T-helper 1 cell treated with Interleukin-12 subunit alpha and Interleukin-12 subunit beta and Interleukin-4 antibody, amounts not matched to agents 30 μg/mL and 1 μg/mL, for 36 hours (primary cell): Measurements from ENCODE around the gene BTBD18.
A peak's percentile ranks its signal among the peaks of the same experiment; 100 is the strongest.

Source experiments
- H3K27ac Mint-ChIP-seq: one replicate; pipeline ENCODE4 v1.8.0; 2021; ENCODE audit warnings: mild to moderate bottlenecking, mixed read lengths
- H3K27me3 Mint-ChIP-seq: one replicate; pipeline ENCODE4 v1.8.0; 2021; ENCODE audit warnings: low read depth, mixed read lengths
- H3K36me3 Mint-ChIP-seq: one replicate; pipeline ENCODE4 v1.8.0; 2021; ENCODE audit warnings: low read depth, mixed read lengths
- H3K4me1 Mint-ChIP-seq: one replicate; pipeline ENCODE4 v1.8.0; 2021; ENCODE audit warnings: low read depth, mixed read lengths
- H3K4me3 Mint-ChIP-seq: one replicate; pipeline ENCODE4 v1.8.0; 2021; ENCODE audit warnings: mild to moderate bottlenecking, moderate library complexity, mixed read lengths
- H3K9me3 Mint-ChIP-seq: one replicate; pipeline ENCODE4 v1.8.0; 2021; ENCODE audit warnings: mixed read lengths

BTBD18 gene, protein sequence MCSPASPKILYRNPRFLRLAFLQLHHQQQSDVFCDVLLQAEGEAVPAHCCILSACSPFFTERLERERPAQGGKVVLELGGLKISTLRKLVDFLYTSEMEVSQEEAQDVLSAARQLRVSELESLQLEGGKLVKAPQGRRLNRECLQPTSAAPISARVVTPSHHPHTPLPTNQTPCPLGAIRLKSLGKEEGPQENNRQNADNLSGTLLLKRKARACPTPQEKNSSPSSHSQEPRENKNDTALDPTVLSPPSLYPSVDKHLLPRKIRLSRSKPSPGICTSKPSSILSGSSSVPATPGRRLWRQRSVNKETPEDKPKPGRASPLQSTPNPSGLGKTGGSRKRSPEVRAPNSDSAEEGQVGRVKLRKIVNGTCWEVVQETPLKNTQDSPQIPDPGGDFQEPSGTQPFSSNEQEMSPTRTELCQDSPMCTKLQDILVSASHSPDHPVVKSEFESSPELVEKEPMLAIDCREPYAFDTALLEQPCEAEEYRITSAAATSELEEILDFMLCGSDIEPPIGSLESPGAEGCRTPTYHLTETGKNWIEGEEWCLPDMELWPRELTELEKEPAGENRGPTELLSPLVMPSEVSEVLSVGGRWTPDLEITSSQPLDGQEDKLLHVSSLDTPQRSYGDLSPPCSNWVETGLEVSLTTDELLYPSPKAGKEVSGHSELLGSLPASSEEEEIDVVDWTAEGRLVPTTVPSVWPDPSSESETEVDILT

GRCh38 chr11:57751676-57752253 lies at the start of gene BTBD18:
Gene BTBD18, minus strand, starts transcription at chr11:57751819. Its CDS starts 631 bp downstream, at chr11:57751188.
- H3K27ac Mint-ChIP-seq, result peak within 1 kb of the TSS; percentile 24
- H3K27me3 Mint-ChIP-seq, result no peaks in the 10 kb centered on the region
- H3K4me1 Mint-ChIP-seq, result peaks cover 16% of the 10 kb centered on the region

DNA sequence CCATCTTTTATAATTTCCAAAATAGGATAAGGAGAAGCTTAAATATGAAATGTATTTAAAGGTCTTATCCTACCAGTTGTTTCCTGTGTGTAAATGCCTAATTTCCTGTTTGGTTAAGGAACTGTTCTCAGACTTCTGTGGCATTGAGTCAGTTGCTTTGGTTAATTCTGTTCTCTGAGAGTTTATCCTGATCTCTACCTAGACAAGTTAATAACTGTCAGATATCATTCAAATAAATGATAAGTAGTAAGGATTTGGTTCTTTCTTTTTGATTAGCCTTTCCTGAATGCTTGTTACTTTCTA lies 49.5 kb upstream of the BTBD18 start:
- Mint-ChIP-seq H3K4me3 (no peak overlapping the region), H3K4me1 (peaks cover 24% of the 10 kb centered on the region), H3K9me3 (no peaks in the 10 kb centered on the region), H3K36me3 (peaks cover 26% of the 10 kb centered on the region), H3K27me3 (no peaks in the 10 kb centered on the region), H3K27ac (no peak overlapping the region)

More at GRCh38 chr11:57751676-57752253, at the start of gene BTBD18:
- Mint-ChIP-seq H3K9me3 (no peaks in the 10 kb centered on the region), H3K36me3 (peaks cover 6% of the 10 kb centered on the region), H3K4me3 (no peak within 1 kb of the TSS)

DNA sequence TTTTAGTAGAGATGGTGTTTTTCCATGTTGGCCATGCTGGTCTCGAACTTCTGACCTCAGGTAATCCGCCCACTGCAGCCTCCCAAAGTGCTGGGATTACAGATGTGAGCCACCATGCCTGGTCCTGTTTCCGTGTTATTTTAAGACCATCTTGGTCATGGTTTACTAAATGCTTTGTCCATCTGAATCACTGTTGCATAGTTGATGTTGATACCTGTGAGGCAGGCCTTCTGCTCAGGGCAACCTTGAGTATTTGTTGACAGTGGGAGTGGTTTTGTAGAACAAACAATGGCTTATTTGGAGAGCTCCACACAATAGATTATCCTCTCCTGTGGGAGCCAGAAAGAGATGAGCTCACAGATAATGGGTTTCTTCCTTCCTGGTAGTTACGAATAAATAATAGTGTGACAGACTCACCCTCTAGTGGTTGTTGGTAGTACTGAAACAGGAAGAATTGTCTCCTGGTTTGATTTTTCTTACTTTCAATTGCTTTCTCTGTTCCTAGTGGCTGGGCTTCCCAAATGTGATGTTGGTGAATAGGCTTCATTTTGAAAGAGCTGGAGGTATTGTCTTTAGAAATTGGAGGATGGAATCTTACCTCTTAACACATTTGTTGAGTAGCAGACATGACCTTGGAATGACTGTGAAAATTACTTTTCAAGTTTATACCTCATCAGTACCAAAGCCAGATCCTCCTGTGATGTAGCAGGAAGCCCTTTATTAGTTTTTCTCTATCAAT lies 49.0 kb upstream of the BTBD18 start:
- Mint-ChIP-seq H3K4me1 (peaks cover 27% of the 10 kb centered on the region), H3K27me3 (no peaks in the 10 kb centered on the region), H3K9me3 (no peaks in the 10 kb centered on the region), H3K36me3 (peaks cover 28% of the 10 kb centered on the region), H3K4me3 (peak overlapping the region; percentile 19), H3K27ac (peak overlapping the region; percentile 5)

DNA sequence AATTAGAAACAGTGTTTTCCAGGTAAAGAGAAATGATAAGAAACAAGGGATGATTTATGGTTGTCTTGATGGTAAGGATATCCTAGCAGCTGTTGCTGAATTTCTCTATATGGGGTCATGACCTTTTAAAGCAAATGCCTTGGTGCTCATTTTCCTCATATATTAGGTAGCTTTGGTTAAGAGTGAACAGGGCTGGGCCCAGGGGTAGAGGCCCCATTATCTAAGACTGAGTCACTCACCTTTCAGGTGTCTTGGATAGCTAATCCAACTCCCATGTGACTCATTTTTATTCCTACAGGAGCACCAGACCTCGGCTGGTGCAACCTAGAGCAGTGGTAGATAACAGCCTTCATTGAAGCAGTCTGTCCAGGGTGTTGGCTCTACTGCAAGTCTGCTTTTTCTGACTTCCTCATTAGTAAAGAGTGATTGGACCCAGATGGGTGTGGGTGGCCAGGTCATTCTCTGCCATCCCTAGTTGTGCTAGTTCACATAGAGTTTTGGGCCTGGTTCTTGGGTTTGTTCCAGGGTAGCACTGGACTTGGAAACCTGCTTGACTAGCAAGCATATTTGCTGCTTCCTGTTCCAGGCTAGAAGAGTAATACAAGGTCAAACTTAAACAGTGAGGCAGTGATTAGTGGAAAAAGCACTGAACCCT lies 47.4 kb upstream of the BTBD18 start:
- Mint-ChIP-seq H3K4me3 (no peak overlapping the region), H3K4me1 (peaks cover 34% of the 10 kb centered on the region), H3K27me3 (no peaks in the 10 kb centered on the region), H3K36me3 (peaks cover 25% of the 10 kb centered on the region), H3K9me3 (no peaks in the 10 kb centered on the region), H3K27ac (peak overlapping the region; percentile 75)

DNA sequence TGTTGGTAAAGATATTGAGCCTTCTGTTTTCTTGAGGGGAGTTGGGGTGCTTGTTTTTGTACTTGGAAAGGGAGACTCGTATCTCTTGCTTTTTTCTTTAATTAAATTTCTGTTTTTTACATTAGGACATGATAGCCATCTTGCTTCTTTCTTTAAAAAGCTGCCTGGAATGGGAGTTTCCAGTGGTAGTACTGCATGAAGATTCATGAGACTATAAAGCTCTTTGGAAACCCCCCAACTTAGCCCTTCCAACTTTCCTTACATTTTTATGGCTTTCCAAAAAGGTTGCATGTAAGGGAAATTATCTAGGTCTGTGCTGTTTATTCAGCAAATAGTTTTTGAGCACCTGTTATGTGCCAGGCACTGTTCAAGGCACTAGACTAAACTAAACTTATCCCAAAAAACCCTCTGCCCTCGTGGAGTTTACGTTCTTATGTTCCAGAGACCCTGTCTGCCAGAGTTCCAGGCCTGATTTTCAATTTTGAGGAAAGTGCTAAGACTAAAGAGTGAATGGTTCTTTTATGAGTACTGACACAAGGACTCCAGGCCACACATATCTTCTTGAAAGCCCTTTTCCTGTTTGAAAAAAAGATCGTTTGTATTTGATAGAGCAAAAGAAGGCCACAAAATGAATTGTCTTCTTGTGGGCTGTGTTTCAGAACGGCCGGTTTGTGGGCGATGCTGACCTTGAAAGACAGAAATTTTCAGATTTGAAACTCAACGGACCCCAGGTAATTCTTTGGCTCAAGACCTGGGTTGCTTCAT lies 41.9 kb upstream of the BTBD18 start:
- H3K27ac Mint-ChIP-seq, result peak overlapping the region; percentile 78
- H3K36me3 Mint-ChIP-seq, result peaks cover 22% of the 10 kb centered on the region
- H3K4me1 Mint-ChIP-seq, result peaks cover 43% of the 10 kb centered on the region
- no peaks in the 10 kb centered on the region for H3K27me3 Mint-ChIP-seq
- peak overlapping the region; percentile 58 for H3K4me3 Mint-ChIP-seq
- H3K9me3 Mint-ChIP-seq, result no peaks in the 10 kb centered on the region

GRCh38 chr11:57792870-57793269 lies 41.3 kb upstream of the BTBD18 start:
- Mint-ChIP-seq H3K36me3 (peaks cover 20% of the 10 kb centered on the region), H3K4me3 (peak overlapping the region; percentile 58), H3K27me3 (no peaks in the 10 kb centered on the region), H3K4me1 (peaks cover 45% of the 10 kb centered on the region), H3K9me3 (no peaks in the 10 kb centered on the region), H3K27ac (peak overlapping the region; percentile 78)

GRCh38 chr11:57792060-57792541 lies 40.5 kb upstream of the BTBD18 start:
- Mint-ChIP-seq H3K27me3 (no peaks in the 10 kb centered on the region), H3K36me3 (peaks cover 18% of the 10 kb centered on the region), H3K4me1 (peaks cover 48% of the 10 kb centered on the region), H3K4me3 (peak overlapping the region; percentile 64), H3K27ac (peak overlapping the region; percentile 91), H3K9me3 (no peaks in the 10 kb centered on the region)

DNA sequence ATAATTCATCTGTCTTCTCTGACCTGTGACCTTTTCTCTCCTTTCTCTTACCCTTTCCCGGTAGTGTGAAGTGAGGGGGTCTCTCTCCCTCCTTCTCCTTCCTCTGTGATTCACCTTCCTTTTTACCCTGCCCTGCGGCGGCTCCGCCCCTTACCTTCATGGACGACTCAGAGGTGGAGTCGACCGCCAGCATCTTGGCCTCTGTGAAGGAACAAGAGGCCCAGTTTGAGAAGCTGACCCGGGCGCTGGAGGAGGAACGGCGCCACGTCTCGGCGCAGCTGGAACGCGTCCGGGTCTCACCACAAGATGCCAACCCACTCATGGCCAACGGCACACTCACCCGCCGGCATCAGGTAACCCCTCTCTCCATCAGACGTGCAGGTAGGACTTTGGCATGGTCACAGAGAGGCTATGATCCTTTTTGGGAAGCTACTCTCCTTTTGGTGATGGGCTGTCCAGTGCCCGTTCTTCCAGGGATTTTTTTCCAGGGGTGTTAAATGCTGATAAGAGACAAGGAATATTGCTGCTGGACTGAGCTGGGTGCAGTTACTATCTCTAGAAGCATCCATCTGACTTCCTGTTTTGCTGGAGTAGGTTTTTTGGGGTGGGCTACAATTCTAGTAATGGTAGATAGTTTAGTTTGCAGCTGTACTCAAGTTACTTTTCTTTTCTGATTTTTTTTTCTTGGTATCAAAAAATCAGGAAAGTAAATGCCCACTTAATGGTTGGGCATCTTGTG lies 39.9 kb upstream of the BTBD18 start:
- Mint-ChIP-seq H3K36me3 (peaks cover 15% of the 10 kb centered on the region), H3K4me3 (peak overlapping the region; percentile 64), H3K9me3 (no peaks in the 10 kb centered on the region), H3K4me1 (peaks cover 48% of the 10 kb centered on the region), H3K27ac (peak overlapping the region; percentile 91), H3K27me3 (no peaks in the 10 kb centered on the region)

DNA sequence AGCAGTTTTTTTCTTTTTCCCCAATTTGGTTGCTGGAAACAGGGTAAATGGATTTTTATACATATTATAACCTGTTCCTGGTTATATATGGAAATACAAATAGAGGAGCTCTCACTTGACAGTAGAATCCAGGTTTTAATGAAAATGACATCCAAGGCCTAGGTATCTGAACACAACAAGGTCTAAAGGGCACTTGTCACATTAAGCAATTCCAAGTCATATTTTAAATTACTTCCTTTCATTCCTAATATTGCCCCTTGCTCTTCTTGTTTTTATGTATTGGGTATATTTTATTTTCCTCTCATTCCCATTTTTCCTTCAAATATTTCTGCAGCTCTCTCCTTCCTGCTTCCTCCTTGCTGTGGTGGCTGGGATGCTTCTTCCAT lies 37.1 kb upstream of the BTBD18 start:
- Mint-ChIP-seq H3K27me3 (no peaks in the 10 kb centered on the region), H3K36me3 (peaks cover 7% of the 10 kb centered on the region), H3K4me3 (no peak overlapping the region), H3K27ac (no peak overlapping the region), H3K4me1 (peaks cover 42% of the 10 kb centered on the region), H3K9me3 (no peaks in the 10 kb centered on the region)

DNA sequence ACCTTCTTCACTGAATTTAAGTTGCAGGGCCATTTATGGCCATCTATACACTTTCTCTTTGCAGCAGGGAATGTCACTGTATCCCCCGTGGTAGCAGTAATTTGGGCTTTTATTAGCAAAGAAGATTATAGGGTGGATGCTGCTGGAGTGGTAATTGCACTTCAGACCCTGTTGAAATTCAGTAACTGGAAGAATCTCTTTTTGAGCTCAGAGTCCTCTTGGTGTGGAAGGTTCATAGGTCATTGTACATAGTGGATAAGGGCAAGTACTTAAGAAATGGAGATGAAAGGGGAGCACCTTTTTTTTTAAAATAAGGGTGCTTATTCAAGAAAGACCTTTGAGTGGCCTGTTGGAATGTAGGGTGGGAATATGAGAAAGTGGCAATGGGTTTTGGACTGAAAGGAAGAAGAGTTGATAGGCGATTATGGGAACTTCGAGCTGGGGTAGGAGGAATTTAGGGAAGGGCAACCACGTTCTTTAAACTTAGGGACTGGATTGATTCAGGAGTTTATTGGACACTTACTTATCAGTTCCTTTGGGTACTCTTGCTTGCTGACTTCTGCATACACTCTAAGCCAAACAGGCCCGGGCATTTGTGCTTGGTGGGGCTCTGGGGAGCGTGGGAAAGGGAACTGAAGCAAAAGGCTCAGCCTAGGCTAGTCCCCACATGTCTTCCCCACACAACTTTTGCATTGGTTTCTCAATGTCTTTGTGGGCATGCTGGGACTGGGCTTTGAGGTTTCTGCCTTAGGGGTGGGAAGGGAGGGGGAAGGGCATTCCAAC lies 36.5 kb upstream of the BTBD18 start:
- Mint-ChIP-seq H3K4me1 (peaks cover 36% of the 10 kb centered on the region), H3K4me3 (no peak overlapping the region), H3K27ac (no peak overlapping the region), H3K36me3 (peaks cover 6% of the 10 kb centered on the region), H3K27me3 (no peaks in the 10 kb centered on the region), H3K9me3 (no peaks in the 10 kb centered on the region)

DNA sequence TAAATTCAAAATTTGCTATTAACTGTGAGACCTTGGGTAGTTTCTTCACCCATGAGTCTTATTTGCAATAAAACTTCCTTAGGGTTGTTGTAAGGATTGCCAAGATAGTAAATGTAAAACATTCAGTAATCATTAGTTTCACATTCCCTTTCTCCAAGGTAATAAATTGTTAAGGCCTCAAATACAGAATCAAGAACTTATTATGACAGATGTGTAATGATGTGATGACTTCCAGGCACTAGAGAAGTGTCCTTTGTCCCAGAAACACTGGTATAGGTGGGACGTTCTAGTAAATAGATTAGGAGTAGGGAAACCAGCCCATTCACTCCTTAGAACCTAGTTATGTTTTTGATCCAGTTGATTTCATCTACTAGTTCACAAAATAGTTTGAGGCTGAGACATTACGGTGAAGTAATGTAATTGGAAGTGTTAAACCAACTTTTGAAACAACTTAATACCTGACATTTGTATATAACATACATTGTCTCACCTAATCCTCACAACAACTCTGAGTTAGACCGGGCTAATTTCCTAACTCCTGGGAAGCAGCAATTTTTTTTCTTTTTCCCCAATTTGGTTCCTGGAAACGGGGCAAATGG lies 35.5 kb upstream of the BTBD18 start:
- H3K4me3 Mint-ChIP-seq, result no peak overlapping the region
- H3K9me3 Mint-ChIP-seq, result no peaks in the 10 kb centered on the region
- no peaks in the 10 kb centered on the region for H3K27me3 Mint-ChIP-seq
- peaks cover 4% of the 10 kb centered on the region for H3K36me3 Mint-ChIP-seq
- no peak overlapping the region for H3K27ac Mint-ChIP-seq
- H3K4me1 Mint-ChIP-seq, result peaks cover 29% of the 10 kb centered on the region

GRCh38 chr11:57786436-57786835 lies 34.8 kb upstream of the BTBD18 start:
- no peaks in the 10 kb centered on the region for H3K9me3 Mint-ChIP-seq
- peaks cover 24% of the 10 kb centered on the region for H3K4me1 Mint-ChIP-seq
- H3K36me3 Mint-ChIP-seq, result peaks cover 3% of the 10 kb centered on the region
- no peaks in the 10 kb centered on the region for H3K27me3 Mint-ChIP-seq
- H3K4me3 Mint-ChIP-seq, result no peak overlapping the region
- H3K27ac Mint-ChIP-seq, result no peak overlapping the region
